Posterior cingulate gyrus (tissue), 11 donors: ENCODE data around the gene CPLX3.

Experiments
- DNase-seq, 10 donors: peaks; one replicate each; pipeline versions ENCODE4 v3.0.0 to v3.0.0-alpha.2; 2020 to 2021; ENCODE audit warnings: mixed read lengths in 3 of 10
- intact Hi-C: fragments of 100-400 bp; cut with DNase I; formaldehyde crosslinking; loops from one replicate; pipeline ENCODE4 v1.15.1; 2023

CPLX3 gene

DNA sequence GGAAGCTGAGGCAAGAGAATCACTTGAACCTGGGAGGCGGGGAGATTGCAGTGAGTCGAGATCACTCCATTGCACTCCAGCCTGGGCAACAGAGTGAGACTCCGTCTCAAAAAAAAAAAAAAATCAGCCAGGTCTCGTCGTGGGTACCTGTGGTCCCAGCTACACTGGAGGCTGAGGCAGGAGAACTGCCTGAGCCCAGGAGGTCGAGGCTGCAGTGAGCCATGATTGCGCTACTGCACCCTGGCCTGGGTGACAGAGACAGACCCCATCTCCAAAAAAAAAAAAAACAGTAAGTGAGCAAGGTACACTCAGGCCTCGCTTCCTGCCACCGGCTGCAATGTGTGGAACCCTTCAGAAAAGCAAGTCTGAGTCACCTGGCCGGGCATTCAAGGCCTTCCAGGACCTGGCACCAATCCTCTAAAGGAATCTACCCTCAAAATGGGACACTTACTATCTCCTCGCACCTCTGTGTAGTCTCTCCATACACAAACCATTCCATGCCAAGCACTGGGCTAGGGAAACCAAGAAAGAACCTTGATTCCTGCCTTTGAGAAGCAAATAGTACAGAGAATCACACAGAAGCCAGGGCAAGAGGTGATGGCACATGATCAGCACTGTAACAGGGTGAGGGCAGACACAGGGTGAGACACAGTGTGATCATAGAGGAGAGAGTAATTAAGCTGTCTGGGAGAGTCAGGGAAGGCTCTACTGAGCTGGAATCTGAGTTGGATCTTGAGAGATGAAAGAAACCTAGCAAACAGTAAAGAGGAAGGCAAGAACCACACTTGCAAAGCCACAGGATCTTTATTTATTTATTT lies 37.0 kb downstream of the CPLX3 start:
- intact Hi-C loops = no loop called here
- DNase-seq = peak in 1 of 10 donors; percentile 33

- peak in 1 of 10 donors; percentile 18 for DNase-seq
Observed at GRCh38 chr15:74864296-74864695, 37.9 kb downstream of the CPLX3 start.

GRCh38 chr15:74865316-74865715 lies 38.9 kb downstream of the CPLX3 start:
- intact Hi-C loops = no loop called here

More at GRCh38 chr15:74864296-74864695, 37.9 kb downstream of the CPLX3 start:
- intact Hi-C loops = no loop called here

GRCh38 chr15:74866090-74866489 lies 39.7 kb downstream of the CPLX3 start:
- intact Hi-C loops = no loop called here
- peak in 1 of 10 donors; percentile 36 for DNase-seq

More at GRCh38 chr15:74865316-74865715, 38.9 kb downstream of the CPLX3 start:
- no peak for DNase-seq

DNA sequence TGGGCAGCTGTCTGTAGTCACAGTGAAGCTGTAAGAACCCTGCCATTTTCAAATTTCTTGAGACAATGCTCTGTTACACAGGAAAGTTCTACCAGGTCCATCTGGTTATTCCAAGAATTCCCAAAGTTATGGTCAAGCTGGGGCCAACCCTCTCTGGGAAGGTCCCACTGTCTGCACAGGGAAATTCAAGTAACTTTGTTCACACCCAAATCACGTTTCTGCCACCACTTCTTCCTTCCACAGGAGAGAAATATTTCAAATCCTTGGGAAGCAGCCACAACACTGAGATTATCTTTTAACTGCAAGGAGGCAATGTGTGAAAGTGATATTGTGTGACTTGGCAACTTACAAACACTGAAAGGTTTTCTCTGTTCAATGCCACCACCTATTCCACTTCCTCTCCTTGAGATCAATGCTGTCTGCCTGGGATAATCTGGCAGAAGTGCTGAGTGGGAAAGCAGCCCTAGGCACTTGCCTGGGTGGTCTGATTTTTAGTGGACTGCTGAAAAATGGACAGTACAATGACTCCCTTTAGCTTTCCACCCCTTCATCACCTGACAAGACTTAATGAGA lies 41.1 kb downstream of the CPLX3 start:
- intact Hi-C loops = no loop called here
- no peak for DNase-seq

DNA sequence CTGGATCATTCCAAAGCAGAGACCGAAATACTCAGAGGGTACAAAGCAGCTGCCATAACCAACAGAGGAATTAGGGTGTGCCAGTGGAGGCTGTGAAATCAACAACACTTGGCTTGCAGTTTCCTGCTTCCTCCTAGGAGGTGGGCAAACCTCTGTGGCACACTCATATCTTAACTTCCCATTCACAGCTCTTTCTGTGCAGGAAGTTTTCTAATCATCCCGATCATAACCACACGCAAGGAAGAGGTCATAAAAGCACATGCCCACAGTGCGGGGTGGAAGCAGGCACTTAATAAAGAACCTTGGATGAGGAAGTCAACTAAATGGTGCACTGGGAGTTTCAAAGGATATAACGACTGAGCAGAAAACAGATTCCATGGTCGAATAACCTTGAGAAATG lies 41.6 kb downstream of the CPLX3 start:
- intact Hi-C loops = no loop called here
- no peak for DNase-seq

GRCh38 chr15:74869372-74869725 lies 42.9 kb downstream of the CPLX3 start:
- intact Hi-C loops = no loop called here

GRCh38 chr15:74869726-74870407 lies 43.4 kb downstream of the CPLX3 start:
- DNase-seq = peak in 7 of 10 donors; percentile 23 to 89 (median 48)
- intact Hi-C loops = loop anchor here (5.0 kb wide), 1 partner anchor 37 kb away; the partner anchor contains the start of gene FAM219B

More at GRCh38 chr15:74869372-74869725, 42.9 kb downstream of the CPLX3 start:
- DNase-seq = no peak

DNA sequence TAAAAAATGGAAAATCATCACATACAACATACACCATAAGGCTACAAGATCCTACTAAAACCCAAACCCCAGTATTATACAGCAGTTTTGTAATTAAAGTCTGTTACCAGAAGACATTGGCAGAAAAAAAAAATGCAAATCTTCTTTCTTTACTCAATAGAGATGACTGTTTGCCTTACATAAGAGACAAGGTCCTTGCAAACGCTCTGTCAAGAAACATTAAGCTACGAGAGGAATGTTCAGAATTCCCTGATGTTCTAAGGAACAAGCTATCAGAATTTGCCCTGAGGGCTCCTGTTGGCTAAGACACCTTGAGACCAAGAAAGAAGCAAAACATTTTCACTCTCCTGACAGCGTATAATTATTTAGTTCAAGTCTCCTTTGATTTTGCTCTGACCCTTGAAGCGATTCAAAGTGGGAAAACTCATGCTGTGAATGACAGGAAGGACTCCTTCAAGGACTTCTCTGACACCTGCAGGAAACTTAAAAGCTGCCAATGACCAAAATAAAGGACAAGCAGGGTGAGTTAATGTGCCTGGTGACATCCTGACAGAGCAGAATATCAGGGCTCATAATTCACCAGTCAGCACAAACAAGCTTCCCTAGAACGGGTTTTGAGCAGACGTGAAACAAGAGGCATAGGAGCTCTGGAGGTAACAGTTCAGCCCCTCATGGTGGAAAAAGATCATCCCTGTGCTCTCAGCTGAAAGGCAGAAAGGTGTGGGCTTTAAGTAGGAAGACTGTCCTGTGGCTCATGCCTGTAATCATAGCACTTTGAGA lies 44.2 kb downstream of the CPLX3 start:
- DNase-seq = no peak
- intact Hi-C loops = loop anchor here (5.0 kb wide), 1 partner anchor 37 kb away; the partner anchor contains the start of gene FAM219B

GRCh38 chr15:74872702-74873035 lies 46.2 kb downstream of the CPLX3 start:
- intact Hi-C loops = loop anchor here (2.0 to 5.0 kb wide), 2 partner anchors 30 to 35 kb away; partner anchors contain the start of genes FAM219B and ULK3

GRCh38 chr15:74873036-74873755 lies 46.8 kb downstream of the CPLX3 start, which contains the start of gene SCAMP2:
Gene SCAMP2, minus strand, starts transcription at chr15:74873365. Its CDS starts 110 bp downstream, at chr15:74873255.
- DNase-seq = peak; percentile 92 to 99 (median 95)

More at GRCh38 chr15:74872702-74873035, 46.2 kb downstream of the CPLX3 start:
- no peak for DNase-seq

DNA sequence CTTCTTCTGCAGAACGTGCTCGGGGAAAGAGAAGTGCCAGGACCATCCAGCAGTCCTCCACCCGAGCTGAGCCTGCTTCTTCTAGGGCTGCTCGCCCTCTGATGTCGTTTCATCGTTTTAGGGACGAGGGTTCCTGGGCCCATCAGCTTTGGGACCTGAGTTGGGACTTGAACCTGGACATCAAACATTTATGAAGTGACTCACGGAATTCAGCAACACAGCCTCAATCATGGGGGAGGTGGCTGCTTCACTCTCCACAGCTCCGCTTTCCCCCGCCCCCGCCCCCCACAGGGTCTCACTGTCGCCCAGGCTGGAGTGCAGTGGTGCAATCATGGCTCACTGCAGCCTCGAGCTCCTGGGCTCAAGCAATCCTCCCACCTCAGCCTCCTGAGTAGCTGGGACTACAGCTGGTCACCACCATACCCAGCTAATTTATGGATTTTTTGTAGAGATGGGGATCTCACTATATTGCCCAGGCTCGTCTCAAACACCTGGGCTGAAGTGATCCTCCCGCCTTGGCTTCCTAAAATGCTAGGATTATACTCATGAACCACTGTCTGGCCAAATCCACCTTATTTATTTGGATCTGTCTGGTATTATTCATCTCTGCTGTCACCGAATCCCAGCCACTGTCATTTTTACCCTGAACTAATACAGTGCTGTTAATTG lies 47.5 kb downstream of the CPLX3 start:
- intact Hi-C loops = loop anchor here (2.0 to 5.0 kb wide), 2 partner anchors 31 to 33 kb away; partner anchors contain the start of genes FAM219B and ULK3
- DNase-seq = peak in 3 of 10 donors; percentile 3 to 82 (median 25)

More at GRCh38 chr15:74873036-74873755, 46.8 kb downstream of the CPLX3 start, which contains the start of gene SCAMP2:
- intact Hi-C loops = loop anchor here (2.0 to 5.0 kb wide), 2 partner anchors 30 to 34 kb away; partner anchors contain the start of genes FAM219B and ULK3

GRCh38 chr15:74878273-74878672 lies 51.8 kb downstream of the CPLX3 start:
- intact Hi-C loops = no loop called here
- DNase-seq = peak in 1 of 10 donors; percentile 1
